Vagina (tissue), 2 donors: ENCODE measurements around the gene CEP63. TPM values are rescaled to one million over a fixed set of nuclear protein-coding genes. Genes with fewer than 3 reads are reported as not detected.
"Not testable (repeated sequence)": the region's sequence is repeated elsewhere in the genome, so short reads cannot be mapped to it uniquely, and the experiment has no call there.

Experiments
- DNase-seq, 2 donors: peaks; one replicate each; pipeline ENCODE4 v3.0.0-alpha.2; 2017; ENCODE audit errors: extremely low spot score in 2 of 2
- H3K27ac ChIP-seq: fragments of 200-600 bp; sonication (generic); one replicate; pipeline ENCODE4 v1.5.1; 2019
- H3K27me3 ChIP-seq: fragments of 200-600 bp; sonication (generic); one replicate; pipeline ENCODE4 v1.5.1; 2019
- H3K36me3 ChIP-seq, 2 donors: fragments of 200-600 bp; sonication (generic); one replicate each; pipeline ENCODE4 v1.5.1; 2017 to 2019
- H3K4me1 ChIP-seq: fragments of 200-600 bp; sonication (generic); one replicate; pipeline ENCODE4 v1.5.1; 2019
- H3K4me3 ChIP-seq, 2 donors: fragments of 200-600 bp; sonication (generic); 1 replicate in 1 of 2; 2 replicates in 1 of 2; pipeline ENCODE4 v1.5.1; 2016 to 2019
- H3K9me3 ChIP-seq: fragments of 200-600 bp; sonication (generic); one replicate; pipeline ENCODE4 v1.5.1; 2019
- POLR2A ChIP-seq, 2 donors: fragments of 450-650 bp; IDR thresholded peaks; one replicate each; pipeline ENCODE4 v1.6.1; 2017; ENCODE audit warnings: antibody characterized with exemption in 2 of 2, mild to moderate bottlenecking in 2 of 2, moderate library complexity in 2 of 2
- POLR2AphosphoS5 ChIP-seq, 2 donors: sonication (generic); formaldehyde crosslinking; IDR thresholded peaks; one replicate each; pipeline ENCODE4 v1.9.0; 2017; ENCODE audit warnings: antibody characterized with exemption in 2 of 2, mild to moderate bottlenecking in 2 of 2, low read depth in 1 of 2; ENCODE audit not compliant: insufficient read depth in 1 of 2
- intact Hi-C: fragments of 100-400 bp; cut with DNase I; formaldehyde crosslinking; loops from one replicate; pipeline ENCODE4 v1.15.1; 2023
- total RNA-seq: library from RNA; depleted of rRNA; stranded (reverse); fragments of >200 nt; gene quantifications from one replicate; pipeline ENCODE4 v1.2.3, GENCODE V29; 2016
- TF ChIP-seq, protein P1 (sequence below), 3 experiments: fragments of 450-650 bp in 2 of 3; fragments of 200-600 bp in 1 of 3; sonication (generic) in 1 of 3; IDR thresholded peaks; one replicate each; pipeline ENCODE4 v1.5.1; 2017 to 2019; ENCODE audit warnings: antibody characterized with exemption in 3 of 3, mild to moderate bottlenecking in 2 of 3, moderate library complexity in 2 of 3

The CEP63 gene
- total RNA-seq, 1 donor from 2014 or later: 12.5 TPM

DNA sequence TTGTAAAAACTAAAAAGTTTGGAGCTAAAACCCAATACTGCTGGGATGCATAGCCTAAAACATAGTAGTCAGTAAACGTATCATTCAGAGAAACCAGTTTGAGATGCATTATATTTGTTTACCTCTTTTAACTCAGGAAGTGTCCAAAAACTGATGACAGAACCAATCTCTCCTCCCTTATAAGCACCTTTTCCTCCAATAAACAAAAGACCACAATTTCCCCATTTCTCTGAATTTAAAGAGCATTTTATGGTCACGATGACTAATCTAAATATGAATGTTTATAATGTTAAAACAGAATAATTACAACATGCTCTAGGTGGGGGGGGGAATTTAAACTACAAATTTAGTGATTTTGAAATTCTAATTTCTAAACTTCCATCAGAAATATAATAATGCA is 58.5 kb downstream of the CEP63 start:
- H3K27me3 ChIP-seq: no peaks in the 10 kb centered on the region
- peaks cover 0 to 27% of the 10 kb centered on the region in 2 donors for H3K36me3 ChIP-seq
- no peaks in the 10 kb centered on the region for H3K4me1 ChIP-seq
- DNase-seq: no peak
- intact Hi-C loops: no loop called here
- H3K27ac ChIP-seq: no peak overlapping the region
- no peaks in the 10 kb centered on the region for H3K9me3 ChIP-seq
- no peak overlapping the region for H3K4me3 ChIP-seq
- TF ChIP-seq, protein P1, sequence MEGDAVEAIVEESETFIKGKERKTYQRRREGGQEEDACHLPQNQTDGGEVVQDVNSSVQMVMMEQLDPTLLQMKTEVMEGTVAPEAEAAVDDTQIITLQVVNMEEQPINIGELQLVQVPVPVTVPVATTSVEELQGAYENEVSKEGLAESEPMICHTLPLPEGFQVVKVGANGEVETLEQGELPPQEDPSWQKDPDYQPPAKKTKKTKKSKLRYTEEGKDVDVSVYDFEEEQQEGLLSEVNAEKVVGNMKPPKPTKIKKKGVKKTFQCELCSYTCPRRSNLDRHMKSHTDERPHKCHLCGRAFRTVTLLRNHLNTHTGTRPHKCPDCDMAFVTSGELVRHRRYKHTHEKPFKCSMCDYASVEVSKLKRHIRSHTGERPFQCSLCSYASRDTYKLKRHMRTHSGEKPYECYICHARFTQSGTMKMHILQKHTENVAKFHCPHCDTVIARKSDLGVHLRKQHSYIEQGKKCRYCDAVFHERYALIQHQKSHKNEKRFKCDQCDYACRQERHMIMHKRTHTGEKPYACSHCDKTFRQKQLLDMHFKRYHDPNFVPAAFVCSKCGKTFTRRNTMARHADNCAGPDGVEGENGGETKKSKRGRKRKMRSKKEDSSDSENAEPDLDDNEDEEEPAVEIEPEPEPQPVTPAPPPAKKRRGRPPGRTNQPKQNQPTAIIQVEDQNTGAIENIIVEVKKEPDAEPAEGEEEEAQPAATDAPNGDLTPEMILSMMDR (IDR thresholded peaks at IDR 0.05): no peak
- TF ChIP-seq POLR2A (IDR thresholded peaks at IDR 0.05): no peak
- TF ChIP-seq POLR2AphosphoS5 (IDR thresholded peaks at IDR 0.05; ENCODE audit: insufficient read depth in 1 of 2, low read depth in 1 of 2): no peak

DNA sequence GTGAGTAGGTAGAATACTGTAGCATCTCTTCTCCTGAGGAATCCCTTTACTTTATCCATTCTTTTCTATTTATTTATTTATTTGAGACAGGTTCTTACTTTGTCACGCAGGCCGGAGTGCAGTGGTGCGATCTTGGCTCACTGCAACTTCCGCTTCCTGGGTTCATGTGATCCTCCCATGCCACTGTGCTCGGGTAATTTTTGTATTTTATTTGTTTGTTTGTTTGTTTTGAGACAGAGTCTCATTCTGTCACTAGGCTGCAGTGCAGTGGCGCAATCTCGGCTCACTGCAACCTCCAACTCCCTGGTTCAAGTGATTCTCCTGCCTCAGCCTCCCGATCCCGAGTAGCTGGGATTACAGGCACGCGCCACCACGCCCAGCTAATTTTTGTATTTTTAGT is 58.9 kb downstream of the CEP63 start:
- intact Hi-C loops, H3K27ac ChIP-seq, H3K4me3 ChIP-seq, H3K27me3 ChIP-seq, H3K9me3 ChIP-seq, DNase-seq, H3K4me1 ChIP-seq: not testable (repeated sequence)
- H3K36me3 ChIP-seq: peaks cover 0 to 32% of the 10 kb centered on the region in 2 donors

DNA sequence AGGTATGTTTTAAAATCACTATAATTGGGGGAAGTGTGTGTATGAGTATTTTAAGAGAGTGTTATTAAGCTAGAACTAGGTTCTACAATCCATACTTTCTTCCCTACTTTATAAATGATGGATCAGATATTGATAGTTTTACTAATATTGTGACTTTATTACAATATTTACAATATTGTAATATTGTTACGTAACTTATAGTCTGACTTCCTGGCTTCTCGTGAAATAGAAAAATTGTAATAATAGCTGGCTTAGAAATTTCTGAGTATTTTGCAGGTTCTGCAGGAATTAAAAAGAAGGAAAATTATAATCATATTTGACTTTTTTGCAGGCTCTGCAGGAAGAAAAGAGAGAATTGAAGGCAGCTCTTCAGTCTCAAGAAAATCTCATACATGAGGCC is 60.0 kb downstream of the CEP63 start:
- intact Hi-C loops: no loop called here
- TF ChIP-seq, protein P1 (IDR thresholded peaks at IDR 0.05): no peak
- TF ChIP-seq POLR2AphosphoS5 (IDR thresholded peaks at IDR 0.05; ENCODE audit: insufficient read depth in 1 of 2, low read depth in 1 of 2) (no peak), POLR2A (IDR thresholded peaks at IDR 0.05) (no peak)
- no peaks in the 10 kb centered on the region for H3K4me1 ChIP-seq
- H3K9me3 ChIP-seq: no peaks in the 10 kb centered on the region
- no peaks in the 10 kb centered on the region for H3K27me3 ChIP-seq
- H3K4me3 ChIP-seq: no peak overlapping the region
- peaks cover 0 to 38% of the 10 kb centered on the region in 2 donors for H3K36me3 ChIP-seq
- no peak for DNase-seq
- no peak overlapping the region for H3K27ac ChIP-seq

DNA sequence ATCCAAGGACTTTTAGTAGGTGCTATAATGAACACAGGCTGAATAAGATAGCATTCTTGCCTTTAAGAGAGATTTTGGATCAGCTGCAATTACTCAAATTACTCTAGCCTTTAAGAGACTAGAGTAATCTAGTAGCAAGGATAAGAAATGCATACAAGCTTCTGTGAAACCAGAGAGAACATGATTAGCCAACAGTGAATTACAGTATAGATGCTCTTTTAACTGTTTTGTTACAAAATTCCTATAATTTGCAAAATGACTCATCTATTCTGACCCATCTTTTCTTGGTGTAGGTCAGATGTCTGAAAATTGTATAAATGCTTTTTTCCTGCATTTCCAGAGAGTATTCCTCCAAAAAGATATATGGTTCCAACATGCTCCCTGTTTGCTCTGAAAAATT is 66.9 kb downstream of the CEP63 start:
- DNase-seq: no peak
- intact Hi-C loops: no loop called here

DNA sequence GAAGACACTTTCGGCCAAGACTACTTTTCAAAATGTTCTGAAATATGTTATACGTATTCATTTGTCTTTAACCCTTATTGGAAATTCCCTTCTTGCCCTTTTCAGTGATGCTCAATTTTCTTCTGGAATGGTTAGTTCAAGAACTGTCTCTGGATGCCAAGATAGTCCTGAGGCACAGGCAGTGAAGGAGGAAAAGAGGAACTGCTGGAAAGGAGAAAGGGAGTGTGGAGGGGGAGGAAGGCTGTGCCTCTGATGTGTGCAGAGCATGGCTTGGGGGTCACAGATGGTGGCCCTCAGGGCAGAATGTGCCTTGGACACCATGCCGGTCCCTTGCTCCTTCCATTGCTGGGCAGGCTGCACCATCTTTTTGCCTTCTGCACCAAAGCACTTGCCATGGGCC is 73.7 kb downstream of the CEP63 start:
- intact Hi-C loops: no loop called here
- Histone ChIP-seq H3K4me1 (no peaks in the 10 kb centered on the region), H3K9me3 (no peaks in the 10 kb centered on the region), H3K27ac (no peak overlapping the region), H3K36me3 (peaks cover 0 to 29% of the 10 kb centered on the region in 2 donors), H3K27me3 (no peaks in the 10 kb centered on the region), H3K4me3 (no peak overlapping the region)
- DNase-seq: no peak
- TF ChIP-seq POLR2AphosphoS5 (IDR thresholded peaks at IDR 0.05; ENCODE audit: insufficient read depth in 1 of 2, low read depth in 1 of 2): no peak
- TF ChIP-seq POLR2A (IDR thresholded peaks at IDR 0.05): no peak
- TF ChIP-seq, protein P1 (IDR thresholded peaks at IDR 0.05): no peak

More for the DNA sequence above, 66.9 kb downstream of the CEP63 start:
- no peaks in the 10 kb centered on the region for H3K4me1 ChIP-seq
- no peak overlapping the region for H3K27ac ChIP-seq
- TF ChIP-seq POLR2AphosphoS5 (IDR thresholded peaks at IDR 0.05; ENCODE audit: insufficient read depth in 1 of 2, low read depth in 1 of 2) (no peak), POLR2A (IDR thresholded peaks at IDR 0.05) (no peak)
- TF ChIP-seq, protein P1 (IDR thresholded peaks at IDR 0.05): no peak
- H3K4me3 ChIP-seq: no peak overlapping the region
- H3K27me3 ChIP-seq: no peaks in the 10 kb centered on the region
- H3K9me3 ChIP-seq: no peaks in the 10 kb centered on the region
- peaks cover 0 to 37% of the 10 kb centered on the region in 2 donors for H3K36me3 ChIP-seq

DNA sequence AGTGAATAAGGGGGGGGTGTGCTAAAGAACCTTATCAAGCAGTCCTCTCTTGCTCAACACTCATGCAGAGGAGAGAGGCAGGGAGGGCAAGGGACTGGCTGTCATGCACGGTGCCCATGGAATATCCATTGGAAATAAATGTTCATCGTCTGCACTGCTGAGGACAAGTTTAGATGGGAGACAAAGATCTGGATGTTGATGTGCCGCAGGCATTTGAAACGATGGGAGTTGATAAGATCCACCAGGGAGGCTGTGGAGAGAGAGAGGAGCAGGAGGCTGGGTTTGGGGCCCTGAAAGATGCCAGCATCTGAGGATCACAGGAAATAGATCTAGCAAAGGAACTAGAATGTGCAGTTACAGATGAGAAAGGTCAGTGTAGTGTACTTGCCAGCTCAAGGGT is 76.2 kb downstream of the CEP63 start:
- Histone ChIP-seq H3K36me3 (peaks cover 0 to 29% of the 10 kb centered on the region in 2 donors), H3K27me3 (no peaks in the 10 kb centered on the region), H3K4me1 (no peaks in the 10 kb centered on the region), H3K4me3 (no peak overlapping the region), H3K9me3 (no peaks in the 10 kb centered on the region), H3K27ac (no peak overlapping the region)
- DNase-seq: no peak
- intact Hi-C loops: no loop called here
- no peak for TF ChIP-seq POLR2A (IDR thresholded peaks at IDR 0.05)
- TF ChIP-seq, protein P1 (IDR thresholded peaks at IDR 0.05): no peak
- no peak for TF ChIP-seq POLR2AphosphoS5 (IDR thresholded peaks at IDR 0.05; ENCODE audit: insufficient read depth in 1 of 2, low read depth in 1 of 2)
